Cardiac muscle cell (in vitro differentiated cells and primary cell): ENCODE measurements around the gene ARL2BP. TPM values are rescaled to one million over a fixed set of nuclear protein-coding genes. Genes with fewer than 3 reads are reported as not detected.

Experiments used
- DNase-seq, 2 donors: peaks; one replicate each; pipeline versions ENCODE4 v3.0.0 to v3.0.0-alpha.2; 2010 to 2017; ENCODE audit warnings: low read depth in 1 of 2, low spot score in 1 of 2
- H3K27ac ChIP-seq: fragments of 200-600 bp; sonication (generic); 2 replicates; pipeline ENCODE4 v1.5.1; 2016
- H3K27me3 ChIP-seq: fragments of 200-600 bp; sonication (generic); 2 replicates; pipeline ENCODE4 v1.6.0; 2016; ENCODE audit warnings: control low read depth
- H3K36me3 ChIP-seq: fragments of 200-600 bp; sonication (generic); 2 replicates; pipeline ENCODE4 v1.5.1; 2016; ENCODE audit warnings: control low read depth
- H3K4me1 ChIP-seq: fragments of 200-600 bp; sonication (generic); 2 replicates; pipeline ENCODE4 v1.8.1; 2017; ENCODE audit warnings: low read depth, mild to moderate bottlenecking, mixed run types
- H3K4me3 ChIP-seq: fragments of 200-600 bp; sonication (generic); 2 replicates; pipeline ENCODE4 v1.5.1; 2016; ENCODE audit warnings: mild to moderate bottlenecking
- H3K9me3 ChIP-seq: fragments of 200-600 bp; sonication (generic); 2 replicates; pipeline ENCODE4 v1.5.1; 2017; ENCODE audit warnings: low read depth, mild to moderate bottlenecking, control low read depth
- CTCF ChIP-seq: IDR thresholded peaks from 2 replicates; pipeline ENCODE4 v1.5.1; 2012; ENCODE audit warnings: low read depth, mild to moderate bottlenecking, low read length
- polyA plus RNA-seq: library from polyadenylated mRNA; unstranded; fragments of >200 nt; fragmentation: Nextera tagmentation; extraction: Ambion mirVana; gene quantifications from 2 replicates; pipeline ENCODE4 v1.2.1, GENCODE V29; 2016
- total RNA-seq: library from RNA; depleted of rRNA; stranded (reverse); fragments of >200 nt; gene quantifications from 2 replicates; pipeline ENCODE4 v1.2.3, GENCODE V29; 2016

Gene ARL2BP
- total and polyA plus RNA-seq, 2 experiments from 2014 or later, result 72.7 to 144 TPM

- H3K36me3 ChIP-seq, result no peaks in the 10 kb centered on the region
- no peaks in the 10 kb centered on the region for H3K4me1 ChIP-seq
- no peaks in the 10 kb centered on the region for H3K27me3 ChIP-seq
- no peak for TF ChIP-seq CTCF
- no peak overlapping the region for H3K27ac ChIP-seq
- peak in 1 of 2 donors; percentile 56 for DNase-seq
- no peak overlapping the region for H3K4me3 ChIP-seq
- no peaks in the 10 kb centered on the region for H3K9me3 ChIP-seq
These were observed 32.5 kb downstream of the ARL2BP start for GRCh38 chr16:57277586-57277985.

- Histone ChIP-seq H3K36me3 (no peaks in the 10 kb centered on the region), H3K27me3 (peaks cover 4% of the 10 kb centered on the region), H3K4me1 (no peaks in the 10 kb centered on the region), H3K4me3 (no peak overlapping the region), H3K27ac (no peak overlapping the region), H3K9me3 (no peaks in the 10 kb centered on the region)
- DNase-seq, result no peak
- TF ChIP-seq CTCF, result no peak
These were observed 33.4 kb downstream of the ARL2BP start for GRCh38 chr16:57278494-57278893.

- no peak for TF ChIP-seq CTCF
- Histone ChIP-seq H3K36me3 (no peaks in the 10 kb centered on the region), H3K27me3 (peaks cover 13% of the 10 kb centered on the region), H3K4me1 (no peaks in the 10 kb centered on the region), H3K9me3 (no peaks in the 10 kb centered on the region), H3K27ac (no peak overlapping the region), H3K4me3 (no peak overlapping the region)
- DNase-seq, result no peak
These were observed 35.0 kb downstream of the ARL2BP start for GRCh38 chr16:57279780-57280638.

- Histone ChIP-seq H3K9me3 (no peaks in the 10 kb centered on the region), H3K27me3 (peaks cover 13% of the 10 kb centered on the region), H3K4me1 (no peaks in the 10 kb centered on the region), H3K36me3 (no peaks in the 10 kb centered on the region), H3K4me3 (no peak overlapping the region), H3K27ac (no peak overlapping the region)
- TF ChIP-seq CTCF, result no peak
- no peak for DNase-seq
These were observed 36.7 kb downstream of the ARL2BP start for GRCh38 chr16:57281791-57282190.

- Histone ChIP-seq H3K4me3 (no peak overlapping the region), H3K27me3 (peaks cover 13% of the 10 kb centered on the region), H3K9me3 (no peaks in the 10 kb centered on the region), H3K27ac (no peak overlapping the region), H3K4me1 (no peaks in the 10 kb centered on the region), H3K36me3 (no peaks in the 10 kb centered on the region)
- TF ChIP-seq CTCF, result no peak
- no peak for DNase-seq
These were observed 37.6 kb downstream of the ARL2BP start for GRCh38 chr16:57282510-57283213.
